Gastrocnemius medialis (tissue), 4 donors: ENCODE measurements around the gene UBP1.

Experiments used
- CTCF ChIP-seq, 5 experiments: fragments of 450-650 bp in 3 of 5; fragments of 200-600 bp in 2 of 5; sonication (generic) in 2 of 5; IDR thresholded peaks in 4 of 5; conservative IDR thresholded peaks in 1 of 5; 1 replicate in 4 of 5; 2 replicates in 1 of 5; pipeline ENCODE4 v1.5.1; 2016 to 2019; ENCODE audit warnings: antibody characterized with exemption in 5 of 5, mild to moderate bottlenecking in 3 of 5, moderate library complexity in 3 of 5
- POLR2A ChIP-seq, 2 donors: fragments of 450-650 bp; IDR thresholded peaks; one replicate each; pipeline ENCODE4 v1.6.1; 2017; ENCODE audit warnings: antibody characterized with exemption in 2 of 2, mild to moderate bottlenecking in 2 of 2, moderate library complexity in 2 of 2

GRCh38 chr3:33364531-33365128 lies 75.6 kb downstream of the UBP1 start:
- TF ChIP-seq CTCF (IDR thresholded peaks at IDR 0.05 in 4 of 5, conservative IDR thresholded peaks at IDR 0.05 in 1 of 5), result no peak
- TF ChIP-seq POLR2A (IDR thresholded peaks at IDR 0.05), result no peak
